Activated naive CD4-positive, alpha-beta T cell treated with anti-CD3 and anti-CD28 coated beads for 36 hours (primary cell): ENCODE measurements around the gene VPS13D. TPM values are rescaled to one million over a fixed set of nuclear protein-coding genes. Genes with fewer than 3 reads are reported as not detected.

Experiments
- CTCF ChIA-PET: fragments of 350-600 bp; sonication (Branson Sonifier 250); formaldehyde crosslinking; loops from one replicate; lab custom pipeline; 2021; ENCODE audit warnings: antibody characterized with exemption; lab: Charles Lee
- DNase-seq: peaks from one replicate; pipeline ENCODE4 v3.0.0-alpha.2; 2020
- H3K27ac Mint-ChIP-seq: one replicate; pipeline ENCODE4 v1.8.0; 2021; ENCODE audit warnings: mild to moderate bottlenecking, mixed read lengths
- H3K27me3 Mint-ChIP-seq: one replicate; pipeline ENCODE4 v1.8.0; 2021; ENCODE audit warnings: low read depth, mixed read lengths
- H3K36me3 Mint-ChIP-seq: one replicate; pipeline ENCODE4 v1.8.0; 2021; ENCODE audit warnings: low read depth, mixed read lengths
- H3K4me1 Mint-ChIP-seq: one replicate; pipeline ENCODE4 v1.8.0; 2021; ENCODE audit warnings: low read depth, mixed read lengths
- H3K4me3 Mint-ChIP-seq: one replicate; pipeline ENCODE4 v1.8.0; 2021; ENCODE audit warnings: mild to moderate bottlenecking, moderate library complexity, mixed read lengths
- H3K9me3 Mint-ChIP-seq: one replicate; pipeline ENCODE4 v1.8.0; 2021; ENCODE audit warnings: mixed read lengths
- intact Hi-C: fragments of 100-400 bp; cut with micrococcal nuclease; formaldehyde crosslinking; loops from one replicate; pipeline ENCODE4 v1.15.1; 2023
- microRNA-seq: library from miRNA; unstranded; fragments of <30 nt; microRNA quantifications from one replicate; pipeline ENCODE4 v1.2.0, GENCODE V29; 2022; ENCODE audit warnings: borderline microRNAs expressed, borderline replicate concordance
- total RNA-seq, 2 experiments: library from RNA; stranded (reverse); gene quantifications; one replicate each; pipeline ENCODE4 v1.2.3, GENCODE V29; 2021

Gene VPS13D
- total RNA-seq, 2 experiments from 2014 or later = 20.0 to 23.3 TPM

GRCh38 chr1:12556957-12557935 lies 327.4 kb downstream of the VPS13D start:
- Mint-ChIP-seq H3K27ac (no peak overlapping the region), H3K36me3 (no peaks in the 10 kb centered on the region), H3K9me3 (peaks cover under 1% of the 10 kb centered on the region), H3K4me3 (no peak overlapping the region), H3K27me3 (no peaks in the 10 kb centered on the region), H3K4me1 (peaks cover 5% of the 10 kb centered on the region)
- CTCF ChIA-PET = no interaction called here
- DNase-seq = no peak
- intact Hi-C loops = no loop called here

DNA sequence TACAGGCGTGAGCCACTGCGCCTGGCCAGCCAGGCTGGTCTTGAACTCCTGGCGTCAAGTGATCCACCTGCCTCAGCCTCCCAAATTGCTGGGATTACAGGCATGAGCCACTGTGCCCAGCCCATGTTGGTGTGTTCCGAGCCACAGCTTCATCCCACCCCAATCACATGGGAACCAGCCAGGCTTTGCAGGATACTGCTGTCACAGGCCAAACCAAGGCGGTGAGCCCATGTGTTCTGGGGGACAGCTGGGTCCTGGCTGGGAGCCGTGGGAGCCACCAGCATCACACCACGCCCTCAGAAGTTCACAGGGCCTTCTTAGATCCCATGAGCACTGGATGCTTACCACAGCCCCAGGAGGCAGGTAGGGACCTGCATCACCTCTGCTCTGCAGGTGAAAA lies 331.3 kb downstream of the VPS13D start:
- Mint-ChIP-seq H3K4me1 (peaks cover 2% of the 10 kb centered on the region), H3K27me3 (no peaks in the 10 kb centered on the region), H3K4me3 (no peak overlapping the region), H3K36me3 (peaks cover 15% of the 10 kb centered on the region), H3K9me3 (peaks cover 26% of the 10 kb centered on the region), H3K27ac (no peak overlapping the region)
- DNase-seq = no peak
- CTCF ChIA-PET = no interaction called here
- intact Hi-C loops = no loop called here

Small RNAs within 50 kb of the gene (microRNA-seq; reads per million reads assigned to microRNA genes)
- 2.2 reads per million for gene MIR4632

Other genes with a start within 250 kb of the VPS13D start
- gene MFN2, start 249.6 kb upstream of the VPS13D start, total RNA-seq = 10 to 100 TPM; 47.4 to 52.3 TPM
- gene MIIP, start 210.5 kb upstream of the VPS13D start, total RNA-seq = 10 to 100 TPM; 32.8 to 36.4 TPM
- gene TNFRSF8, start 166.7 kb upstream of the VPS13D start, total RNA-seq = 10 to 100 TPM; 18.6 to 18.8 TPM
- gene TNFRSF1B, start 63.0 kb upstream of the VPS13D start, total RNA-seq = 10 to 100 TPM; 69.4 to 75.7 TPM